ENCODE measurements around the gene WDR7.

Gene WDR7

DNA sequence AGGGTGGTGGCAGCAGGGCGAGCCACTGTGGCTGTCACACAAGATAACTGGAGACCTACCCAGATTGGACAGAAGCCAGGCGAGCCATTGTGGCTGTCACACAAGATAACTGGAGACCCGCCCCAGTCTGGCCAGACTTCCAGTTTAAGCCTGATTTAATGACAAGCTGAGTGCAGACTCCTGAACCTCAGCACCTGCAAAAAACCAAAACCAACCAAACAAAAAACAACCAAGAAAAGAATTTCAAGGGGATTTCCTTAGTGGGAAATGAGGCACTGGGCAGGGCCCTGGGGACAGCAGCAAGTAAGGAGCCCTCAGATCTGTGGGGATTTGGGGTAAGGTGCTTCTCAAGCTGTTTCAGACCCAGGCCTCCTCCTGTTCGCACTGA, 400.5 kb downstream of the WDR7 start:
- H3K36me3 ChIP-seq (ENCODE audit: insufficient read depth, low read length): no peaks in the 10 kb centered on the region
- no peak overlapping the region for H3K9ac ChIP-seq (ENCODE audit: low read length)
- no peaks in the 10 kb centered on the region for H3K79me2 ChIP-seq (ENCODE audit: insufficient read depth, low read length)
- H2AFZ ChIP-seq (ENCODE audit: low read length): no peak overlapping the region
- TF ChIP-seq EZH2 (IDR thresholded peaks at IDR 0.05; ENCODE audit: borderline replicate concordance, low read length) (no peak), CTCF (IDR thresholded peaks at IDR 0.05; ENCODE audit: low read length) (no peak)
- H3K4me3 ChIP-seq (ENCODE audit: low read depth, low read length, poor library complexity, severe bottlenecking): no peak overlapping the region
- H4K20me1 ChIP-seq (ENCODE audit: insufficient read depth, low read length): no peaks in the 10 kb centered on the region
- H3K27ac ChIP-seq (ENCODE audit: low read depth, low read length, poor library complexity, severe bottlenecking): no peak overlapping the region
- H3K27me3 ChIP-seq (ENCODE audit: insufficient read depth, low read length): peaks cover 8% of the 10 kb centered on the region; the same call in 1 of the 2 replicates
- no peak overlapping the region for H3K4me2 ChIP-seq (ENCODE audit: low read length)
- H3K9me2 ChIP-seq (ENCODE audit: low read depth, low read length): no peaks in the 10 kb centered on the region
- H3K4me1 ChIP-seq (ENCODE audit: insufficient read depth, low read length, severe bottlenecking): no peaks in the 10 kb centered on the region
- H3K9me3 ChIP-seq (ENCODE audit: low read length): peaks cover 4% of the 10 kb centered on the region; the same call in 1 of the 2 replicates
- no peaks in the 10 kb centered on the region for H3F3A ChIP-seq (ENCODE audit: insufficient read depth, low read length)

GRCh38 chr18:57052173-57052572, 401.0 kb downstream of the WDR7 start:
- Histone ChIP-seq H3K4me2 (ENCODE audit: low read length) (no peak overlapping the region), H3K79me2 (ENCODE audit: insufficient read depth, low read length) (no peaks in the 10 kb centered on the region), H3F3A (ENCODE audit: insufficient read depth, low read length) (no peaks in the 10 kb centered on the region), H2AFZ (ENCODE audit: low read length) (no peak overlapping the region), H3K4me3 (ENCODE audit: low read depth, low read length, poor library complexity, severe bottlenecking) (no peak overlapping the region), H3K4me1 (ENCODE audit: insufficient read depth, low read length, severe bottlenecking) (no peaks in the 10 kb centered on the region), H3K36me3 (ENCODE audit: insufficient read depth, low read length) (no peaks in the 10 kb centered on the region), H3K9ac (ENCODE audit: low read length) (no peak overlapping the region), H3K27ac (ENCODE audit: low read depth, low read length, poor library complexity, severe bottlenecking) (no peak overlapping the region), H3K9me2 (ENCODE audit: low read depth, low read length) (no peaks in the 10 kb centered on the region), H3K9me3 (ENCODE audit: low read length) (peaks cover 4% of the 10 kb centered on the region; the same call in 1 of the 2 replicates), H4K20me1 (ENCODE audit: insufficient read depth, low read length) (no peaks in the 10 kb centered on the region), H3K27me3 (ENCODE audit: insufficient read depth, low read length) (peaks cover 8% of the 10 kb centered on the region; the same call in 1 of the 2 replicates)
- TF ChIP-seq EZH2 (IDR thresholded peaks at IDR 0.05; ENCODE audit: borderline replicate concordance, low read length) (no peak), CTCF (IDR thresholded peaks at IDR 0.05; ENCODE audit: low read length) (no peak)

GRCh38 chr18:57052759-57053158, 401.6 kb downstream of the WDR7 start:
- Histone ChIP-seq H3K27ac (ENCODE audit: low read depth, low read length, poor library complexity, severe bottlenecking) (no peak overlapping the region), H2AFZ (ENCODE audit: low read length) (no peak overlapping the region), H3K79me2 (ENCODE audit: insufficient read depth, low read length) (no peaks in the 10 kb centered on the region), H3K4me3 (ENCODE audit: low read depth, low read length, poor library complexity, severe bottlenecking) (no peak overlapping the region), H4K20me1 (ENCODE audit: insufficient read depth, low read length) (no peaks in the 10 kb centered on the region), H3F3A (ENCODE audit: insufficient read depth, low read length) (no peaks in the 10 kb centered on the region), H3K4me1 (ENCODE audit: insufficient read depth, low read length, severe bottlenecking) (no peaks in the 10 kb centered on the region), H3K36me3 (ENCODE audit: insufficient read depth, low read length) (no peaks in the 10 kb centered on the region), H3K9me3 (ENCODE audit: low read length) (peaks cover 4% of the 10 kb centered on the region; the same call in 1 of the 2 replicates), H3K9me2 (ENCODE audit: low read depth, low read length) (no peaks in the 10 kb centered on the region), H3K27me3 (ENCODE audit: insufficient read depth, low read length) (peaks cover 8% of the 10 kb centered on the region; the same call in 1 of the 2 replicates), H3K4me2 (ENCODE audit: low read length) (no peak overlapping the region), H3K9ac (ENCODE audit: low read length) (no peak overlapping the region)
- TF ChIP-seq EZH2 (IDR thresholded peaks at IDR 0.05; ENCODE audit: borderline replicate concordance, low read length) (no peak), CTCF (IDR thresholded peaks at IDR 0.05; ENCODE audit: low read length) (no peak)

Data from OCI-LY1 (cell line).